ENCODE measurements around the gene SYTL3.

DNA sequence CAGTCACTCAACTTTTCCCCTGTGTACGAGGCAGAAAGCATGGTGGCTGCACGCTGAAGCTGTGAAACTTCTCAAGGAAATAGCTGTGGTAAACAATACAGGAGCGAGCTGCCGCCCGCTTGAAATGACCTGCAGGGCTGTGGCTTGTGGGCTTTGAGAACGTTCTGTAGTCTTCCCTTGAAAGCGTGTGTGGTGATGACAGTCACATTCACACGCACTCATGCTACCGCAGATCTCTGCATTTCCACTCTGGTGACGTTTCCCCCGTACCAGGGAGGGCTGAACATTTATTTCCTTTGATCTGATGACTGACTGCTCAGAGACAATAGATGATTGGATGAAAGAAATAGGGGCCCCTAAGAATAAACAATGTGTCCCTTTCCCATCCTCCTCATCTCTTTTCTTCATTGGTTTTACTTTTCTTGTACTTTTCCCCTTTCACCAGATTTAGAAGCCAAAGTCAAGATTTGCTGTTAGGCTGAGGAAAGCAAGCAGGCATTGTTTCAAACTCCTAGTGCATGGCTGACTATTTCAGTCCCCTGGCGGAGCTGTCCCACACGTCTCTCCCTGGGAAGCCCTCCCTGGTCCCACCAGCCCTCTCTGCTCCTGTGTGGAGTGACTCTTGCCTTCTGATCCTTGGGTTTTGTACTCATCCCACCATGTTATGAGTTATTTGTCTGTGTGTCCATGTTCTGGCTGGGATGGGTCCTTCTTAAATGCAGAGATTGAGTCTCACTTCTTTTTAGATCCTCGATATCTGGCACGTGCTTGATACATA lies 3.9 kb downstream of the SYTL3 start:
- peak; percentile 42 for TF ChIP-seq EP300 (IDR thresholded peaks at IDR 0.05)
- TF ChIP-seq, protein P1, sequence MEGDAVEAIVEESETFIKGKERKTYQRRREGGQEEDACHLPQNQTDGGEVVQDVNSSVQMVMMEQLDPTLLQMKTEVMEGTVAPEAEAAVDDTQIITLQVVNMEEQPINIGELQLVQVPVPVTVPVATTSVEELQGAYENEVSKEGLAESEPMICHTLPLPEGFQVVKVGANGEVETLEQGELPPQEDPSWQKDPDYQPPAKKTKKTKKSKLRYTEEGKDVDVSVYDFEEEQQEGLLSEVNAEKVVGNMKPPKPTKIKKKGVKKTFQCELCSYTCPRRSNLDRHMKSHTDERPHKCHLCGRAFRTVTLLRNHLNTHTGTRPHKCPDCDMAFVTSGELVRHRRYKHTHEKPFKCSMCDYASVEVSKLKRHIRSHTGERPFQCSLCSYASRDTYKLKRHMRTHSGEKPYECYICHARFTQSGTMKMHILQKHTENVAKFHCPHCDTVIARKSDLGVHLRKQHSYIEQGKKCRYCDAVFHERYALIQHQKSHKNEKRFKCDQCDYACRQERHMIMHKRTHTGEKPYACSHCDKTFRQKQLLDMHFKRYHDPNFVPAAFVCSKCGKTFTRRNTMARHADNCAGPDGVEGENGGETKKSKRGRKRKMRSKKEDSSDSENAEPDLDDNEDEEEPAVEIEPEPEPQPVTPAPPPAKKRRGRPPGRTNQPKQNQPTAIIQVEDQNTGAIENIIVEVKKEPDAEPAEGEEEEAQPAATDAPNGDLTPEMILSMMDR (IDR thresholded peaks at IDR 0.05): no peak

All from stomach (tissue), 4 donors.